DND-41 (cell line): ENCODE results near the gene NKAIN2.

Source experiments
- ATAC-seq: fragments of 200-7000 bp; cut with Tn5 transposase; 3 replicates; pipeline ENCODE4 v1.9.1; 2021; ENCODE audit warnings: low read depth; ENCODE audit not compliant: insufficient read depth
- DNase-seq: peaks from one replicate; pipeline ENCODE4 v3.0.0-alpha.2; 2020
- H2AFZ ChIP-seq: 2 replicates; pipeline ENCODE4 v1.6.0; 2012; ENCODE audit warnings: low read depth, low read length
- H3K27ac ChIP-seq: 2 replicates; pipeline ENCODE4 v1.5.1; 2012; ENCODE audit warnings: low read length, inconsistent platforms
- H3K27me3 ChIP-seq: fragments of 200-600 bp; sonication (generic); 2 replicates; pipeline ENCODE4 v1.6.0; 2012; ENCODE audit warnings: low read length, mild to moderate bottlenecking, inconsistent platforms; ENCODE audit not compliant: insufficient read depth, poor library complexity
- H3K36me3 ChIP-seq: 2 replicates; pipeline ENCODE4 v1.5.1; 2012; ENCODE audit warnings: low read length, inconsistent platforms; ENCODE audit not compliant: insufficient read depth
- H3K4me1 ChIP-seq: 2 replicates; pipeline ENCODE4 v1.5.1; 2012; ENCODE audit warnings: mild to moderate bottlenecking, low read length; ENCODE audit not compliant: insufficient read depth
- H3K4me2 ChIP-seq: 2 replicates; pipeline ENCODE4 v1.6.0; 2012; ENCODE audit warnings: mild to moderate bottlenecking, moderate library complexity, low read length, inconsistent platforms; ENCODE audit not compliant: insufficient read depth
- H3K4me3 ChIP-seq, 2 experiments: fragments of 200-600 bp in 1 of 2; shearing (Covaris generic) in 1 of 2; 2 replicates each; pipeline ENCODE4 v1.5.1; 2012 to 2016; ENCODE audit warnings: inconsistent platforms in 2 of 2, low read length in 2 of 2, mild to moderate bottlenecking in 2 of 2, low read depth in 1 of 2, moderate library complexity in 1 of 2
- H3K79me2 ChIP-seq: 2 replicates; pipeline ENCODE4 v1.6.0; 2012; ENCODE audit warnings: low read length, inconsistent platforms; ENCODE audit not compliant: insufficient read depth
- H3K9ac ChIP-seq: 2 replicates; pipeline ENCODE4 v1.6.0; 2012; ENCODE audit warnings: low read depth, mild to moderate bottlenecking, inconsistent platforms, low read length, moderate library complexity
- H3K9me3 ChIP-seq: 2 replicates; pipeline ENCODE4 v1.5.1; 2012; ENCODE audit warnings: low read length, moderate library complexity, mild to moderate bottlenecking, inconsistent platforms; ENCODE audit not compliant: insufficient read depth, severe bottlenecking
- H4K20me1 ChIP-seq: 2 replicates; pipeline ENCODE4 v1.6.0; 2012; ENCODE audit warnings: low read length; ENCODE audit not compliant: insufficient read depth
- CTCF ChIP-seq: IDR thresholded peaks from 2 replicates; pipeline ENCODE4 v1.5.1; 2012; ENCODE audit warnings: borderline replicate concordance, low read length, moderate library complexity, mild to moderate bottlenecking; ENCODE audit not compliant: poor library complexity, severe bottlenecking; ENCODE audit errors: extremely low read depth
- EZH2 ChIP-seq: IDR thresholded peaks from 3 replicates; pipeline ENCODE4 v1.6.1; 2012; ENCODE audit warnings: borderline replicate concordance, low read depth, mild to moderate bottlenecking, moderate library complexity, low read length, inconsistent platforms; ENCODE audit not compliant: severe bottlenecking

The NKAIN2 gene

GRCh38 chr6:123768921-123769320 is 34.7 kb upstream of the NKAIN2 start:
- Histone ChIP-seq H3K4me1 (no peaks in the 10 kb centered on the region), H3K27me3 (no peaks in the 10 kb centered on the region), H3K36me3 (no peaks in the 10 kb centered on the region), H3K4me3 (no peak overlapping the region), H4K20me1 (no peaks in the 10 kb centered on the region), H3K79me2 (no peaks in the 10 kb centered on the region), H2AFZ (no peak overlapping the region), H3K27ac (no peak overlapping the region), H3K9me3 (no peaks in the 10 kb centered on the region), H3K9ac (no peak overlapping the region), H3K4me2 (no peak overlapping the region)
- DNase-seq (no peak), ATAC-seq (no peak)
- TF ChIP-seq CTCF (no peak), EZH2 (no peak)

GRCh38 chr6:123769431-123769830 is 34.2 kb upstream of the NKAIN2 start:
- Histone ChIP-seq H3K4me1 (no peaks in the 10 kb centered on the region), H3K36me3 (no peaks in the 10 kb centered on the region), H3K27ac (no peak overlapping the region), H3K79me2 (no peaks in the 10 kb centered on the region), H3K9me3 (no peaks in the 10 kb centered on the region), H3K4me2 (no peak overlapping the region), H3K4me3 (no peak overlapping the region), H4K20me1 (no peaks in the 10 kb centered on the region), H3K27me3 (no peaks in the 10 kb centered on the region), H2AFZ (no peak overlapping the region), H3K9ac (no peak overlapping the region)
- no peak for TF ChIP-seq EZH2
- DNase-seq (no peak), ATAC-seq (no peak)

- no peak overlapping the region for H3K27ac ChIP-seq
- ATAC-seq, result no peak
These were observed 33.3 kb upstream of the NKAIN2 start for GRCh38 chr6:123770247-123770949.

GRCh38 chr6:123771126-123771525 is 32.5 kb upstream of the NKAIN2 start:
- no peaks in the 10 kb centered on the region for H4K20me1 ChIP-seq
- H3K27ac ChIP-seq, result no peak overlapping the region
- no peak overlapping the region for H3K9ac ChIP-seq
- H3K4me3 ChIP-seq, result no peak overlapping the region
- no peaks in the 10 kb centered on the region for H3K79me2 ChIP-seq
- H3K27me3 ChIP-seq, result no peaks in the 10 kb centered on the region
- no peak overlapping the region for H3K4me2 ChIP-seq
- DNase-seq (no peak), ATAC-seq (no peak)
- H3K36me3 ChIP-seq, result no peaks in the 10 kb centered on the region
- H3K9me3 ChIP-seq, result no peaks in the 10 kb centered on the region
- TF ChIP-seq EZH2 (no peak), CTCF (no peak)
- H2AFZ ChIP-seq, result no peak overlapping the region
- no peaks in the 10 kb centered on the region for H3K4me1 ChIP-seq

More at GRCh38 chr6:123770247-123770949, 33.3 kb upstream of the NKAIN2 start:
- Histone ChIP-seq H3K36me3 (no peaks in the 10 kb centered on the region), H3K4me1 (no peaks in the 10 kb centered on the region), H2AFZ (no peak overlapping the region), H3K4me2 (no peak overlapping the region), H3K4me3 (no peak overlapping the region), H3K9ac (no peak overlapping the region), H3K9me3 (no peaks in the 10 kb centered on the region), H3K27me3 (no peaks in the 10 kb centered on the region), H4K20me1 (no peaks in the 10 kb centered on the region), H3K79me2 (no peaks in the 10 kb centered on the region)
- no peak for TF ChIP-seq CTCF
- no peak for TF ChIP-seq EZH2
- DNase-seq, result no peak
